Osteocyte (in vitro differentiated cells): ENCODE data around the gene SLC35C1. TPM values are rescaled to one million over a fixed set of nuclear protein-coding genes. Genes with fewer than 3 reads are reported as not detected.

Experiments used
- DNase-seq: peaks from one replicate; pipeline ENCODE4 v3.0.0; 2021; ENCODE audit warnings: mixed read lengths; ENCODE audit not compliant: unreplicated experiment; ENCODE audit errors: extremely low spot score
- H3K27ac Mint-ChIP-seq: one replicate; pipeline ENCODE4 v1.8.0; 2021; ENCODE audit warnings: mild to moderate bottlenecking, mixed read lengths; ENCODE audit not compliant: unreplicated experiment
- H3K27me3 Mint-ChIP-seq: one replicate; pipeline ENCODE4 v1.8.0; 2021; ENCODE audit warnings: mixed read lengths; ENCODE audit not compliant: unreplicated experiment
- H3K36me3 Mint-ChIP-seq: one replicate; pipeline ENCODE4 v1.8.0; 2021; ENCODE audit warnings: mixed read lengths; ENCODE audit not compliant: unreplicated experiment
- H3K4me1 Mint-ChIP-seq: one replicate; pipeline ENCODE4 v1.8.0; 2021; ENCODE audit warnings: mixed read lengths; ENCODE audit not compliant: unreplicated experiment
- H3K4me3 Mint-ChIP-seq: one replicate; pipeline ENCODE4 v1.8.0; 2021; ENCODE audit warnings: mild to moderate bottlenecking, moderate library complexity, mixed read lengths; ENCODE audit not compliant: unreplicated experiment
- H3K9me3 Mint-ChIP-seq: one replicate; pipeline ENCODE4 v1.8.0; 2021; ENCODE audit warnings: mixed read lengths; ENCODE audit not compliant: unreplicated experiment
- total RNA-seq: library from RNA; stranded (reverse); gene quantifications from 2 replicates; pipeline ENCODE4 v1.2.1, GENCODE V29; 2021
- TF ChIP-seq, protein P1 (sequence below): fragments of 200-600 bp; sonication (generic); IDR thresholded peaks from 2 replicates; pipeline ENCODE4 v1.5.0; 2021; ENCODE audit warnings: antibody characterized with exemption, mild to moderate bottlenecking, moderate library complexity

The SLC35C1 gene
- total RNA-seq, 1 donor from 2014 or later: 17.5 TPM

DNA sequence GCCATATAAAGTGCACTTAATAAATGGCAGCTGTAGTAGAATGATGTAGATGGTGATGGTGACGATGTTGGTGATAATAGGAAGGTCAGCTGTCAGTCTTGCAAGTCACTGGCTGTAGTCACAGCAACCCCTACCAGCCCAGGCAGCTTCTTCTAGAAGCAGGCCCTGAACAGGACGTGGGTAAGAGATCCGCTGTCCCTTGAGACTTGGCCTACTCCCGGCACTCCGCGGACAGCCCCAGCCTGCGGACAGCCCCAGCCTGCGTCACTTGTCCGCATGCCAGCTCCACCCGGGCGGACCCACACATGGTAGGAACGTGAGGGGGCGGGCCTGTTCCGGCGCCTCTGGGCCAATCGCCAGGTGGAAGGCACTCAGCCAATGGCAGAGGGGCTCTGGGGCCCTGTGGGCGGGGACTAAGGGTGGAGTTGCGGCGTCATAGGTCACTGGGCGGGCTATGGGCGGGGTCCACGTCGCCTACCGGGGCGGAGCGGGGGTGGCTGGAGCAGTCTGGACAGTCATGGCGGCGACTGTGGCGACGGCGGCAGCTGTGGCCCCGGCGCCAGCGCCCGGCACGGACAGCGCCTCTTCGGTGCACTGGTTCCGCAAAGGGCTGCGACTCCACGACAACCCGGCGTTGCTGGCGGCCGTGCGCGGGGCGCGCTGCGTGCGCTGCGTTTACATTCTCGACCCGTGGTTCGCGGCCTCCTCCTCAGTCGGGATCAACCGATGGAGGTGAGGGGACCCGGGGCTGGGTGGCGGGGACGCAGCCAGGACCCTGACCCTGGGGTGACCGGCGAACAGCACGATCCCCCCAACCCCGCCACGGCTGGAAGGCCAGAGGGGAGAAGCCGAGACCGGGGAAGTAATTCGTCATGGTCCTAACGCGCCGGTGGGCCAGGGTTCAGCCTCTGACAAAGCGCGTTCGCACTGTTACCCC lies 42.3 kb downstream of the SLC35C1 start, which contains the start of gene CRY2:
Gene CRY2 (plus strand): TSS at position 502 of the 937 bp plus-strand sequence. CDS start 16 bp downstream, at position 518.
- Mint-ChIP-seq H3K4me1 (peaks cover 21% of the 10 kb centered on the region), H3K9me3 (no peaks in the 10 kb centered on the region), H3K36me3 (no peaks in the 10 kb centered on the region), H3K27ac (peak within 1 kb of the TSS; percentile 77), H3K27me3 (peaks cover 19% of the 10 kb centered on the region), H3K4me3 (peak within 1 kb of the TSS; percentile 81)
- peak; percentile 100 for DNase-seq
- TF ChIP-seq, protein P1, sequence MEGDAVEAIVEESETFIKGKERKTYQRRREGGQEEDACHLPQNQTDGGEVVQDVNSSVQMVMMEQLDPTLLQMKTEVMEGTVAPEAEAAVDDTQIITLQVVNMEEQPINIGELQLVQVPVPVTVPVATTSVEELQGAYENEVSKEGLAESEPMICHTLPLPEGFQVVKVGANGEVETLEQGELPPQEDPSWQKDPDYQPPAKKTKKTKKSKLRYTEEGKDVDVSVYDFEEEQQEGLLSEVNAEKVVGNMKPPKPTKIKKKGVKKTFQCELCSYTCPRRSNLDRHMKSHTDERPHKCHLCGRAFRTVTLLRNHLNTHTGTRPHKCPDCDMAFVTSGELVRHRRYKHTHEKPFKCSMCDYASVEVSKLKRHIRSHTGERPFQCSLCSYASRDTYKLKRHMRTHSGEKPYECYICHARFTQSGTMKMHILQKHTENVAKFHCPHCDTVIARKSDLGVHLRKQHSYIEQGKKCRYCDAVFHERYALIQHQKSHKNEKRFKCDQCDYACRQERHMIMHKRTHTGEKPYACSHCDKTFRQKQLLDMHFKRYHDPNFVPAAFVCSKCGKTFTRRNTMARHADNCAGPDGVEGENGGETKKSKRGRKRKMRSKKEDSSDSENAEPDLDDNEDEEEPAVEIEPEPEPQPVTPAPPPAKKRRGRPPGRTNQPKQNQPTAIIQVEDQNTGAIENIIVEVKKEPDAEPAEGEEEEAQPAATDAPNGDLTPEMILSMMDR: no peak

- no peak for DNase-seq
- Mint-ChIP-seq H3K9me3 (no peaks in the 10 kb centered on the region), H3K4me1 (peaks cover 21% of the 10 kb centered on the region), H3K36me3 (no peaks in the 10 kb centered on the region), H3K27ac (peak overlapping the region; percentile 77), H3K4me3 (peak overlapping the region; percentile 81), H3K27me3 (peaks cover 13% of the 10 kb centered on the region)
- TF ChIP-seq, protein P1: peak; percentile 23
Measured at GRCh38 chr11:45847911-45848316, 43.0 kb downstream of the SLC35C1 start.

DNA sequence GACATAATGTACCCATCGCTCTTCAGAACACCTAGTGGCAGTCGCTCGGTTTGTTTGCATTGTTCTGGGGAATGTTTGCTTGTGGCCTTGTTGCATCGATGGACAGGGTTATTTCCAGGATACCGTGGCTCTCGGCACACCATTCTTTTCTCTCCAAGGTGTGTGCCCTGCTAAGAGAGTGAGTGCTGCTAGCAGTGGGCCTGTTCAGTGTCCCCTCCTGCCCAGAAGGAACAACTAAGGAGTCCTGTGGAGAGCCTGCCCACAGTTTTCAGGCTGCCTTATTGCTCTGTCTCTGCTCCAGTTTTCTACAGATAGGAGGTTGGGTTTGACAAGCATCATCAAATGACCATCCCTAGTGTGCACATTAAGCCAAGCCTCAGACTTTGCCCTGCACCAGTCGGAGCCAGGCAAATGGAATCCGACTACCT lies 43.7 kb downstream of the SLC35C1 start:
- DNase-seq: no peak
- H3K27ac Mint-ChIP-seq: no peak overlapping the region
- peaks cover 10% of the 10 kb centered on the region for H3K27me3 Mint-ChIP-seq
- H3K4me1 Mint-ChIP-seq: peaks cover 17% of the 10 kb centered on the region
- H3K36me3 Mint-ChIP-seq: no peaks in the 10 kb centered on the region
- no peaks in the 10 kb centered on the region for H3K9me3 Mint-ChIP-seq
- TF ChIP-seq, protein P1: no peak
- peak overlapping the region; percentile 81 for H3K4me3 Mint-ChIP-seq

GRCh38 chr11:45850446-45850845 lies 45.5 kb downstream of the SLC35C1 start:
- Mint-ChIP-seq H3K4me1 (peaks cover 17% of the 10 kb centered on the region), H3K27me3 (peaks cover 5% of the 10 kb centered on the region)

More at GRCh38 chr11:45850446-45850845, 45.5 kb downstream of the SLC35C1 start:
- no peak for DNase-seq
- Mint-ChIP-seq H3K36me3 (no peaks in the 10 kb centered on the region), H3K27ac (no peak overlapping the region), H3K9me3 (no peaks in the 10 kb centered on the region), H3K4me3 (no peak overlapping the region)
- TF ChIP-seq, protein P1: no peak
